Parathyroid adenoma (tissue), 2 donors: Measurements from ENCODE around the gene ESD.
A peak's percentile ranks its signal among the peaks of the same experiment; 100 is the strongest.
"Not testable (repeated sequence)": the region's sequence is repeated elsewhere in the genome, so short reads cannot be mapped to it uniquely, and the experiment has no call there.

Experiments used
- H2AFZ ChIP-seq: fragments of 300-600 bp; sonication (generic); one replicate; pipeline ENCODE4 v1.7.0; 2017; ENCODE audit warnings: antibody characterized with exemption, mild to moderate bottlenecking
- H3K27ac ChIP-seq: fragments of 300-600 bp; sonication (generic); one replicate; pipeline ENCODE4 v1.7.0; 2017
- H3K27me3 ChIP-seq: fragments of 300-600 bp; sonication (generic); one replicate; pipeline ENCODE4 v1.7.0; 2017; ENCODE audit warnings: low read length; ENCODE audit not compliant: control insufficient read depth, insufficient read depth
- H3K36me3 ChIP-seq: fragments of 300-600 bp; sonication (generic); one replicate; pipeline ENCODE4 v1.7.0; 2017; ENCODE audit warnings: low read length; ENCODE audit not compliant: control insufficient read depth, insufficient read depth
- H3K4me1 ChIP-seq: fragments of 300-600 bp; sonication (generic); one replicate; pipeline ENCODE4 v1.7.0; 2017; ENCODE audit warnings: control low read depth
- H3K4me2 ChIP-seq: fragments of 300-600 bp; sonication (generic); one replicate; pipeline ENCODE4 v1.7.0; 2017; ENCODE audit warnings: low read length
- H3K4me3 ChIP-seq: fragments of 300-600 bp; sonication (generic); one replicate; pipeline ENCODE4 v1.7.0; 2017; ENCODE audit warnings: low read depth, low read length
- H3K79me2 ChIP-seq: fragments of 300-600 bp; sonication (generic); one replicate; pipeline ENCODE4 v1.7.0; 2017; ENCODE audit warnings: control low read depth
- H3K9ac ChIP-seq: fragments of 300-600 bp; sonication (generic); one replicate; pipeline ENCODE4 v1.7.0; 2017; ENCODE audit warnings: mild to moderate bottlenecking
- H3K9me3 ChIP-seq: fragments of 300-600 bp; sonication (generic); one replicate; pipeline ENCODE4 v1.7.0; 2017; ENCODE audit warnings: low read length; ENCODE audit not compliant: control insufficient read depth
- CTCF ChIP-seq: fragments of 300-600 bp; sonication (generic); IDR thresholded peaks from one replicate; pipeline ENCODE4 v1.7.0; 2017; ENCODE audit warnings: antibody characterized with exemption, mild to moderate bottlenecking
- donor health status: primary hyperparathyroidism.

ESD gene

GRCh38 chr13:46778890-46779289, 18.1 kb downstream of the ESD start:
- Histone ChIP-seq H3K4me1 (no peaks in the 10 kb centered on the region), H3K27ac (no peak overlapping the region), H3K36me3 (no peaks in the 10 kb centered on the region), H3K27me3 (no peaks in the 10 kb centered on the region), H3K9ac (no peak overlapping the region), H3K9me3 (no peaks in the 10 kb centered on the region), H3K4me3 (no peak overlapping the region), H3K79me2 (no peaks in the 10 kb centered on the region), H2AFZ (no peak overlapping the region), H3K4me2 (no peak overlapping the region)
- TF ChIP-seq CTCF = no peak

- Histone ChIP-seq H3K4me2 (no peak overlapping the region), H3K4me1 (no peaks in the 10 kb centered on the region), H2AFZ (no peak overlapping the region), H3K9me3 (no peaks in the 10 kb centered on the region), H3K36me3 (no peaks in the 10 kb centered on the region), H3K79me2 (no peaks in the 10 kb centered on the region), H3K27ac (no peak overlapping the region), H3K4me3 (no peak overlapping the region), H3K27me3 (no peaks in the 10 kb centered on the region), H3K9ac (no peak overlapping the region)
- no peak for TF ChIP-seq CTCF
Measured at GRCh38 chr13:46778095-46778494, 18.9 kb downstream of the ESD start.

GRCh38 chr13:46775385-46776107, 21.4 kb downstream of the ESD start:
- Histone ChIP-seq H3K4me3 (no peak overlapping the region), H3K79me2 (no peaks in the 10 kb centered on the region), H3K27me3 (no peaks in the 10 kb centered on the region), H2AFZ (no peak overlapping the region), H3K9ac (no peak overlapping the region), H3K36me3 (no peaks in the 10 kb centered on the region), H3K4me2 (no peak overlapping the region), H3K9me3 (no peaks in the 10 kb centered on the region), H3K27ac (no peak overlapping the region), H3K4me1 (no peaks in the 10 kb centered on the region)
- TF ChIP-seq CTCF = no peak

GRCh38 chr13:46773541-46773940, 23.4 kb downstream of the ESD start:
- Histone ChIP-seq H3K9ac (no peak overlapping the region), H3K79me2 (no peaks in the 10 kb centered on the region), H3K4me1 (no peaks in the 10 kb centered on the region), H3K36me3 (no peaks in the 10 kb centered on the region), H3K4me2 (no peak overlapping the region), H2AFZ (no peak overlapping the region), H3K27me3 (no peaks in the 10 kb centered on the region), H3K9me3 (no peaks in the 10 kb centered on the region), H3K4me3 (no peak overlapping the region), H3K27ac (no peak overlapping the region)
- TF ChIP-seq CTCF = no peak

- TF ChIP-seq CTCF = no peak
- no peak overlapping the region for H3K27ac ChIP-seq
- H3K4me2 ChIP-seq = peak overlapping the region; percentile 20
- H3K27me3 ChIP-seq = no peaks in the 10 kb centered on the region
- no peaks in the 10 kb centered on the region for H3K4me1 ChIP-seq
- no peaks in the 10 kb centered on the region for H3K36me3 ChIP-seq
- H3K4me3 ChIP-seq = peak overlapping the region; percentile 23
- H3K79me2 ChIP-seq = no peaks in the 10 kb centered on the region
- no peaks in the 10 kb centered on the region for H3K9me3 ChIP-seq
- no peak overlapping the region for H2AFZ ChIP-seq
- no peak overlapping the region for H3K9ac ChIP-seq
Measured at GRCh38 chr13:46771693-46772092, 25.3 kb downstream of the ESD start.

GRCh38 chr13:46769925-46770324, 27.0 kb downstream of the ESD start:
- not testable (repeated sequence) for H3K27me3 ChIP-seq, H3K27ac ChIP-seq, H3K4me2 ChIP-seq, H3K9me3 ChIP-seq, H3K79me2 ChIP-seq, H3K4me1 ChIP-seq, H3K36me3 ChIP-seq, H3K9ac ChIP-seq, H2AFZ ChIP-seq, H3K4me3 ChIP-seq
